ENCODE results near the gene CADPS. TPM values are rescaled to one million over a fixed set of nuclear protein-coding genes. Genes with fewer than 3 reads are reported as not detected.

Gene CADPS
- total RNA-seq, 1 donor, result 3.7 TPM

DNA sequence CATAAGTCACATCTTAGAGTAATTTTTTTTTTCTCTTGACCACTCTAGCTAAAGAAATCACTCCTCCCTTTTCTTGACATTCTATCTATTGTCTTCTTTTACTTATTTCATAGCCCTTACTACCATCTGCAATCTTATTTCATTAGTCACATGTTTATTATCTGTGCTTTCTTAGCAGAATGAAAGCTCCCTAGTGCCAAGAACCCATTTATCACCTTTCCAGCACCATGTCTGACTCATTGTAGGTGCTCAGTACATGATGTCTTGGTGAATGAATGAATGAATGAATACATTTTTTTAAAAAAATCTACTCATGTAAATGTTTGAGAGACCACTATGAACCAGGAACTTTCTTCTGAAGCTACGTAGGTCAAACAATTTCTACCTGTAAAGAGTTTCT, 157.2 kb downstream of the CADPS start:
- H3K4me3 ChIP-seq (ENCODE audit: low read depth, low read length), result no peak overlapping the region
- no peak for DNase-seq (ENCODE audit: low read depth)
- TF ChIP-seq, protein P1, sequence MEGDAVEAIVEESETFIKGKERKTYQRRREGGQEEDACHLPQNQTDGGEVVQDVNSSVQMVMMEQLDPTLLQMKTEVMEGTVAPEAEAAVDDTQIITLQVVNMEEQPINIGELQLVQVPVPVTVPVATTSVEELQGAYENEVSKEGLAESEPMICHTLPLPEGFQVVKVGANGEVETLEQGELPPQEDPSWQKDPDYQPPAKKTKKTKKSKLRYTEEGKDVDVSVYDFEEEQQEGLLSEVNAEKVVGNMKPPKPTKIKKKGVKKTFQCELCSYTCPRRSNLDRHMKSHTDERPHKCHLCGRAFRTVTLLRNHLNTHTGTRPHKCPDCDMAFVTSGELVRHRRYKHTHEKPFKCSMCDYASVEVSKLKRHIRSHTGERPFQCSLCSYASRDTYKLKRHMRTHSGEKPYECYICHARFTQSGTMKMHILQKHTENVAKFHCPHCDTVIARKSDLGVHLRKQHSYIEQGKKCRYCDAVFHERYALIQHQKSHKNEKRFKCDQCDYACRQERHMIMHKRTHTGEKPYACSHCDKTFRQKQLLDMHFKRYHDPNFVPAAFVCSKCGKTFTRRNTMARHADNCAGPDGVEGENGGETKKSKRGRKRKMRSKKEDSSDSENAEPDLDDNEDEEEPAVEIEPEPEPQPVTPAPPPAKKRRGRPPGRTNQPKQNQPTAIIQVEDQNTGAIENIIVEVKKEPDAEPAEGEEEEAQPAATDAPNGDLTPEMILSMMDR (IDR thresholded peaks at IDR 0.05; ENCODE audit: insufficient read depth, low read length), result no peak

DNA sequence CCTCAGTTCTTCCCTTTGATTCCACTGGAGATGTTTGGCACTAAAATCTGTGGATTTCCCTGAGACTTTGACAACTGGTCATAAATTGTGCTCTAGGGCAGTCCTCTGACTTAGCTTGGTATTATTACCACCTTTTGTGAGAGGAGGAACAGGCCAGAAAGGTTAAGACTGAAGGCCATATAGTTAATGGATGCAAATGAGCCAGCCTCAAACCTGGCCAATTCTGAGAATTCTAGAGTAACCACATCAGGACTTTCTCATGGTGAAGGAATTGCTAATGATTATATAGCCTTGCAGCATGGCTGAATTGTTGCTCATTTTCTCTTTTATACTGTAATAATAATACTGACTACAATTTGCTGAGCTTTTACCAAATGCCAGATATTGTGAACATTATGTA, 162.5 kb downstream of the CADPS start:
- TF ChIP-seq, protein P1 (IDR thresholded peaks at IDR 0.05; ENCODE audit: insufficient read depth, low read length), result no peak
- DNase-seq (ENCODE audit: low read depth), result no peak
- no peak overlapping the region for H3K4me3 ChIP-seq (ENCODE audit: low read depth, low read length)

DNA sequence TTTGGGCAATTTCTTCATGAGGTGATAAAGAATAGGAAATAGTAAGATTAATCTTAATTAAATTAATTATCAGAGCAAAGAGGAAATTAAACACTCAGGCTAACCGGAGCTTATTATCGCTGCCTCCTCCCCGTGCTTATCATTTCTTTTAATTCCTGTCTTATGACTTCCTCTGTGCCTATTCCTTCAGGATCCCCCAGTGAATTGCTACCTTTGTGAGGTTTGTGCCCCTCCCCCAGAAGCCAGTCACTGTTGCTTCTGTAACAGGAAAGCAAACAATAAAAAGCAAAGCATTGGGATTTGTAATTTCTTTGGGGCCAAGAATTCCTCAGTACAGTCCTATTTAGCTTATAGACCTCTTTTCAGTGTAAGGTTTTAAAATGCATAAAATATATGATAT, 164.5 kb downstream of the CADPS start:
- TF ChIP-seq, protein P1 (IDR thresholded peaks at IDR 0.05; ENCODE audit: insufficient read depth, low read length), result no peak
- DNase-seq (ENCODE audit: low read depth), result no peak
- no peak overlapping the region for H3K4me3 ChIP-seq (ENCODE audit: low read depth, low read length)

DNA sequence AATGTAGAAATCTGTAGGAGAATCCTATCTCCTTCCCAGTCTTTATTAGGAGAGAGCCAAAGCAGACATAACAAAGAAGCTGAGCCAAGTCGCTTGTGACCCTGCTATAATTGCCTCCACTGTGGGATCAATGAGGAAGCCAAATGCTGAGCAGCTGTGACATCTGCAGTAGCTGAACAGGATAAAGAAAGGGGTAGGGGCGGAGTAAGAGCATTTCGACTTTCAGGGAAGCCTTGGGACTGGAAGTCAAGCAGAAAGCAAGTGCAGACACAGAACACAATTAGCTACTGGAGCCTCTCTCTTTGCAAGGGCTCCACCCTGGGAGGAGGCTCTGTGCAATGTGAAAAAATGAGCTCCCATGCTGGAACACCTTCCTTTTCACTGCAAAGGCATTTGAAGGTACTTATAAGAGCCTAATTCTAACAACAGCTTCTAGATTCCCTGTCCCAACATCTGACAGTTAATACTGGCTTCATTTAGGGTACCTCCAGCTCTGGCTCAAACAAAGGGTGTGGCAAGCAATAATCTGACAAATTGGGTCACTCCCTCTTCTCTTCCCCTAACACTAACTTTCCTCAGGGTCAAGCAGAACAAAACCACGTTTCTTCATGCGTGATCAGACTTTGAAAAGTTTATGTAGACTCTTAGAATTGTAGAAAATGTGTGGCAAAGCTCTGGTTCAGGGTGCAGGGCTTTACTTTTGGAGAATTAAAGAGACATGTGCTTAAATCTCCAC, 166.4 kb downstream of the CADPS start:
- no peak overlapping the region for H3K4me3 ChIP-seq (ENCODE audit: low read depth, low read length)
- DNase-seq (ENCODE audit: low read depth), result no peak
- TF ChIP-seq, protein P1 (IDR thresholded peaks at IDR 0.05; ENCODE audit: insufficient read depth, low read length), result no peak

DNA sequence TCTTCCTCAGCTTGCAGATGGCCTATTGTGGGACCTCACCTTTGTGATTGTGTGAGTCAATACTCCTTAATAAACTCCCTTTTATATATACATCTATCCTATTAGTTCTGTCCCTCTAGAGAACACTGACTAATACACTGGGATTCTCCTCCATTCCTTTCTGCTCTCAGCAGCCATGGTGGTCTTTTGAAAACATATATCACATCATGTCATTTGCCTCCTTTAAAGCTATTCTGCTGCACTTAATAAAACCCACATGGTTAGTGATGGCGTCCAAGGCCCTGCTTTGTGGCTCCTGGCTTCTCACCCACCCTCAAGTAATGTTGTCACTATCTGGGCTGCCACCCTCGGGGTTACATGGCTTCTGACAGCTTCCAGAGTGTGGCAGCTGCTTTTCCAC, 169.5 kb downstream of the CADPS start:
- H3K4me3 ChIP-seq (ENCODE audit: low read depth, low read length), result no peak overlapping the region
- TF ChIP-seq, protein P1 (IDR thresholded peaks at IDR 0.05; ENCODE audit: insufficient read depth, low read length), result no peak
- no peak for DNase-seq (ENCODE audit: low read depth)

DNA sequence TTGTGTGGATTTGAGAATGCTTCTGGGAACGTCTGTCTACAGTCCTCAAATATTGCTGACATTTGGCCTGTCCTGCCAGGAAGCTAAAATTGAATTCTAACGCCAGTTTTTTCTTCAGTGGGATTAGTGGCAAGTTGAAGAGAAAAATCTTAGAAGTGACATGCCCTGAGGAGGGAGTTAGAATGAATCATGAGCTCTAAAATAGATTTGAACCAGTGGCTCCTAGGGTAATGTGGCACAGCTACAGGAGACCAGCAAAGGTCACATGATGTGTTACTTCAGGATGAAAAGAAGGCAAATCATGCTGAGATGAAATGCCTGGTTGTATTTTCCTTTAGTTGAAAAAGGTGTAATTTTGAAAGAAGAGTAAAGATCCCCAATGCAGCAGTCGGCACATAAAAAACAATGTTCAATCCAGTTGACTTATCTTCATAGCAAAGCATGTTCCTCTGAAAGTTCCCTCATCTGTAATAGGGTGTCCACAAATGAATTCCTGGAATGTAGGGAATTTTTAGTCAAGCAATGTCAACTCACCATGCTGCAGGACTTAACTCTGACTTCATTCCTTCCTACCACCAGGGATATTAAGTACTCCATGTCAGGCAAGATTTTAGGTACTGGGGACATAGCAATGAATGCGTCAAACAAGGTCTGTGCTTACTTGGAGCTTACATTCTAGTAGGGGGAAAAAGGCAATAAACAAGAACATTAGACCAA, 171.6 kb downstream of the CADPS start:
- DNase-seq (ENCODE audit: low read depth), result no peak
- no peak overlapping the region for H3K4me3 ChIP-seq (ENCODE audit: low read depth, low read length)
- TF ChIP-seq, protein P1 (IDR thresholded peaks at IDR 0.05; ENCODE audit: insufficient read depth, low read length), result no peak

All from fibroblast of the aortic adventitia (primary cell).